ENCODE measurements around the gene FAM13B. TPM values are rescaled to one million over a fixed set of nuclear protein-coding genes. Genes with fewer than 3 reads are reported as not detected.
"Not testable (repeated sequence)": the region's sequence is repeated elsewhere in the genome, so short reads cannot be mapped to it uniquely, and the experiment has no call there.

The FAM13B gene
- total RNA-seq, 1 donor from 2014 or later, result 49.1 TPM

- Mint-ChIP-seq H3K27me3 (ENCODE audit: low read depth) (no peaks in the 10 kb centered on the region), H3K4me1 (peaks cover 5% of the 10 kb centered on the region), H3K9me3 (no peaks in the 10 kb centered on the region), H3K4me3 (no peak overlapping the region), H3K27ac (ENCODE audit: unreplicated experiment) (no peak overlapping the region), H3K36me3 (ENCODE audit: low read depth) (peaks cover 8% of the 10 kb centered on the region)
- DNase-seq (ENCODE audit: low read depth, low spot score), result no peak
- TF ChIP-seq, protein P1, sequence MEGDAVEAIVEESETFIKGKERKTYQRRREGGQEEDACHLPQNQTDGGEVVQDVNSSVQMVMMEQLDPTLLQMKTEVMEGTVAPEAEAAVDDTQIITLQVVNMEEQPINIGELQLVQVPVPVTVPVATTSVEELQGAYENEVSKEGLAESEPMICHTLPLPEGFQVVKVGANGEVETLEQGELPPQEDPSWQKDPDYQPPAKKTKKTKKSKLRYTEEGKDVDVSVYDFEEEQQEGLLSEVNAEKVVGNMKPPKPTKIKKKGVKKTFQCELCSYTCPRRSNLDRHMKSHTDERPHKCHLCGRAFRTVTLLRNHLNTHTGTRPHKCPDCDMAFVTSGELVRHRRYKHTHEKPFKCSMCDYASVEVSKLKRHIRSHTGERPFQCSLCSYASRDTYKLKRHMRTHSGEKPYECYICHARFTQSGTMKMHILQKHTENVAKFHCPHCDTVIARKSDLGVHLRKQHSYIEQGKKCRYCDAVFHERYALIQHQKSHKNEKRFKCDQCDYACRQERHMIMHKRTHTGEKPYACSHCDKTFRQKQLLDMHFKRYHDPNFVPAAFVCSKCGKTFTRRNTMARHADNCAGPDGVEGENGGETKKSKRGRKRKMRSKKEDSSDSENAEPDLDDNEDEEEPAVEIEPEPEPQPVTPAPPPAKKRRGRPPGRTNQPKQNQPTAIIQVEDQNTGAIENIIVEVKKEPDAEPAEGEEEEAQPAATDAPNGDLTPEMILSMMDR (conservative IDR thresholded peaks at IDR 0.05), result no peak
Observed at GRCh38 chr5:137959488-137959887, 73.4 kb downstream of the FAM13B start.

- no peaks in the 10 kb centered on the region for H3K27me3 Mint-ChIP-seq (ENCODE audit: low read depth)
- no peak for DNase-seq (ENCODE audit: low read depth, low spot score)
Observed at GRCh38 chr5:137957948-137958347, 74.9 kb downstream of the FAM13B start.

DNA sequence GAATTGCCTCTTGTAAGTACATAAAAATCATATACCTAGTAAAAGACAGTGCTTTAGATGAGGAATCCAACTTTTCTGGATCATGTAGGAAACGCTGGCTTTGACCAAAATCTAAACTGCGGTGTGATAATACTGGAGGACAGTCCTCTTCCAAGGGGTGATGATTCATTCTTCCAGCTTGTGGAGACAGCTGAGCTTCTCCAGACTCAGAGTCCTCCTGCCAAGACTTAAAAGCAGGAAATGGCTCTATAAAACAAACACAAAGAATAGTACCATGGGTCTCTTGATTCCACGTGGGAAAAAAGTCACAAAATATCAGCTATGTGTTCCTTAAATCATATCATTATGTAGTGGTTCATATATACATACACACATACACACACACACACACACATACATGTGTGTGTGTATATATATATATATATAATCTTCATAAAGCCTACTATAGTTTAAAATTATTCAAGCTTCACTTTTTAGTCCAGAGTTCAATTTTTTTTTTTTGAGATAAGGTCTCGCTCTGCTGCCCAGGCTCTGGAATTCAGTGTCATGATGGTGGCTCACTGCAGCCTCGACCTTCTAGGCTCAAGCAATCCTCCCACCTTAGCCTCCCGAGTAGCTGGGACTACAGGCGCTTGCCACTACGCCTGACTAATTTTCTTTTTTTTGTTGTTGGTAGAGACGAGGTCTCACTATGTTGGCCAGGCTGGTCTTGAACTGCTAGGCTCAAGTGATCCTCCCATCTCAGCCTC is 78.6 kb downstream of the FAM13B start:
- TF ChIP-seq, protein P1 (conservative IDR thresholded peaks at IDR 0.05), result no peak
- no peak for DNase-seq (ENCODE audit: low read depth, low spot score)
- H3K4me3 Mint-ChIP-seq, result no peak overlapping the region
- peaks cover 5% of the 10 kb centered on the region for H3K4me1 Mint-ChIP-seq
- no peak overlapping the region for H3K27ac Mint-ChIP-seq (ENCODE audit: unreplicated experiment)
- no peaks in the 10 kb centered on the region for H3K27me3 Mint-ChIP-seq (ENCODE audit: low read depth)
- no peaks in the 10 kb centered on the region for H3K9me3 Mint-ChIP-seq
- peaks cover 12% of the 10 kb centered on the region for H3K36me3 Mint-ChIP-seq (ENCODE audit: low read depth)

More at GRCh38 chr5:137957948-137958347, 74.9 kb downstream of the FAM13B start:
- TF ChIP-seq, protein P1 (conservative IDR thresholded peaks at IDR 0.05), result no peak
- no peaks in the 10 kb centered on the region for H3K9me3 Mint-ChIP-seq
- peaks cover 5% of the 10 kb centered on the region for H3K4me1 Mint-ChIP-seq
- H3K36me3 Mint-ChIP-seq (ENCODE audit: low read depth), result peaks cover 11% of the 10 kb centered on the region
- no peak overlapping the region for H3K27ac Mint-ChIP-seq (ENCODE audit: unreplicated experiment)
- H3K4me3 Mint-ChIP-seq, result no peak overlapping the region

DNA sequence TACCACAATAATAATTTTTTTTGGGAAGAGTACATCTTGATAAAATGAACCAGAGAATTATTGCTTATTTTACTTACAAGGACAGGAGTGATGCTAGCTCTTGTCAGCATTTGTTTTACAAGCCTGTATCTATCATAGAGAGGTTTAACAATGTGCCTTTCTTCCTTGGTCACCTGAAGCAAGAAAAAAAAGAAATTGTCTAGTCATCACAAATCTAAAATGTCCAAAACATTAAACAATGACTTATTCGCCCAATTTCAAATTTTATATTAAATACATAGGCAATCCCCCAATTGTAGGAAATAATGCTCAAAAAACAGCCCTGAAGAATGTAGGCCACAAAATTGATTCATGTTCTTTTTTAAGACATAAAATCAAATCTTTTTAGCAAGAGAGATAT is 87.1 kb downstream of the FAM13B start:
- TF ChIP-seq, protein P1 (conservative IDR thresholded peaks at IDR 0.05), result no peak

DNA sequence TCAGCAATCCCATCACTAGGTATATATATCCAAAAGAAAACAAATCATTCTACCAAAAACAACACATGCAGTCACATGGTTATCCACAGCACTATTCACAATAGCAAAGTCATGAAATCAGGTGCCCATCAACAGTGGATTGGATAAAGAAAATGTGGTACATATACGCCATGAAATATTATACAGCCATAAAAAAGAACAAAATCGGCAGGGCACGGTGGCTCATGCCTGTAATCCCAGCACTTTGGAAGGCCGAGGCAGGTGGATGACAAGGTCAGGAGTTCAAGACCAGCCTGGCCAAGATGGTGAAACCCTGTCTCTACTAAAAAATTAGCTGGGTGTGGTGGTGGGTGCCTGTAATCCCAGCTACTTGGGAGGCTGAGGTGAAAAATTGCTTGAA is 88.6 kb downstream of the FAM13B start:
- not testable (repeated sequence) for H3K27me3 Mint-ChIP-seq (ENCODE audit: low read depth); H3K27ac Mint-ChIP-seq (ENCODE audit: unreplicated experiment); H3K4me3 Mint-ChIP-seq; H3K4me1 Mint-ChIP-seq; H3K9me3 Mint-ChIP-seq; DNase-seq (ENCODE audit: low read depth, low spot score)
- peaks cover 34% of the 10 kb centered on the region for H3K36me3 Mint-ChIP-seq (ENCODE audit: low read depth)

More for the DNA sequence above, 87.1 kb downstream of the FAM13B start:
- H3K36me3 Mint-ChIP-seq (ENCODE audit: low read depth), result peaks cover 40% of the 10 kb centered on the region
- H3K27ac Mint-ChIP-seq (ENCODE audit: unreplicated experiment), result no peak overlapping the region
- no peaks in the 10 kb centered on the region for H3K9me3 Mint-ChIP-seq
- DNase-seq (ENCODE audit: low read depth, low spot score), result no peak
- H3K27me3 Mint-ChIP-seq (ENCODE audit: low read depth), result no peaks in the 10 kb centered on the region
- H3K4me3 Mint-ChIP-seq, result no peak overlapping the region
- no peaks in the 10 kb centered on the region for H3K4me1 Mint-ChIP-seq

GRCh38 chr5:137939331-137939730 is 93.5 kb downstream of the FAM13B start:
- no peaks in the 10 kb centered on the region for H3K4me1 Mint-ChIP-seq

More at GRCh38 chr5:137939331-137939730, 93.5 kb downstream of the FAM13B start:
- H3K27me3 Mint-ChIP-seq (ENCODE audit: low read depth), result no peaks in the 10 kb centered on the region
- no peak for DNase-seq (ENCODE audit: low read depth, low spot score)
- H3K36me3 Mint-ChIP-seq (ENCODE audit: low read depth), result peaks cover 33% of the 10 kb centered on the region
- no peak overlapping the region for H3K4me3 Mint-ChIP-seq
- H3K27ac Mint-ChIP-seq (ENCODE audit: unreplicated experiment), result no peak overlapping the region
- no peaks in the 10 kb centered on the region for H3K9me3 Mint-ChIP-seq
- TF ChIP-seq, protein P1 (conservative IDR thresholded peaks at IDR 0.05), result no peak
